Neural cell (in vitro differentiated cells): ENCODE measurements around the gene TM9SF2. TPM values are rescaled to one million over a fixed set of nuclear protein-coding genes. Genes with fewer than 3 reads are reported as not detected.

Experiments
- H2AFZ ChIP-seq: fragments of 200-600, 300-800 bp; sonication (generic), shearing (Covaris generic); 2 replicates; pipeline ENCODE4 v1.6.0; 2014; ENCODE audit warnings: low read depth, mild to moderate bottlenecking, antibody characterized with exemption, low read length, moderate library complexity
- H3F3A ChIP-seq: fragments of 200-600 bp; shearing (Covaris generic); 2 replicates; pipeline ENCODE4 v1.6.1; 2016; ENCODE audit warnings: mild to moderate bottlenecking, moderate library complexity, mixed read lengths, antibody characterized with exemption, low read length; ENCODE audit not compliant: insufficient read depth, poor library complexity, severe bottlenecking
- H3K27ac ChIP-seq: fragments of 200-600, 300-800 bp; sonication (generic), shearing (Covaris generic); 2 replicates; pipeline ENCODE4 v1.5.1; 2014; ENCODE audit warnings: mild to moderate bottlenecking, low read length, moderate library complexity
- H3K27me3 ChIP-seq: fragments of 300-800, 200-600 bp; sonication (generic), shearing (Covaris generic); 2 replicates; pipeline ENCODE4 v1.6.0; 2014; ENCODE audit warnings: mild to moderate bottlenecking, low read depth, low read length, moderate library complexity; ENCODE audit not compliant: insufficient read depth
- H3K36me3 ChIP-seq: fragments of 300-800, 200-600 bp; sonication (generic), shearing (Covaris generic); 2 replicates; pipeline ENCODE4 v1.5.1; 2014; ENCODE audit warnings: mild to moderate bottlenecking, antibody characterized with exemption, low read length, moderate library complexity; ENCODE audit not compliant: insufficient read depth
- H3K4me2 ChIP-seq: fragments of 300-800, 200-600 bp; sonication (generic), shearing (Covaris generic); 2 replicates; pipeline ENCODE4 v1.6.0; 2014; ENCODE audit warnings: mild to moderate bottlenecking, low read length
- H3K4me3 ChIP-seq: fragments of 300-800, 200-600 bp; sonication (generic), shearing (Covaris generic); 2 replicates; pipeline ENCODE4 v1.5.1; 2014; ENCODE audit warnings: mild to moderate bottlenecking, low read length, moderate library complexity
- H3K79me2 ChIP-seq: fragments of 200-600 bp; shearing (Covaris generic); replicated peaks from 2 replicates; pipeline ENCODE4 v1.6.0; 2014; ENCODE audit warnings: mild to moderate bottlenecking, low read length, moderate library complexity; ENCODE audit not compliant: insufficient read depth
- H3K9ac ChIP-seq: fragments of 300-800, 200-600 bp; sonication (generic), shearing (Covaris generic); 2 replicates; pipeline ENCODE4 v1.6.1; 2016; ENCODE audit warnings: mild to moderate bottlenecking, low read length, mixed read lengths
- H3K9me2 ChIP-seq: fragments of 200-600 bp; shearing (Covaris generic); 2 replicates; pipeline ENCODE4 v1.6.1; 2016; ENCODE audit warnings: mild to moderate bottlenecking, low read length, mixed read lengths; ENCODE audit not compliant: insufficient read depth
- H3K9me3 ChIP-seq: fragments of 200-600, 300-800 bp; sonication (generic), shearing (Covaris generic); 2 replicates; pipeline ENCODE4 v1.6.1; 2016; ENCODE audit warnings: mild to moderate bottlenecking, mixed run types, low read length, moderate library complexity, mixed read lengths
- H4K20me1 ChIP-seq: fragments of 200-600 bp; shearing (Covaris generic); 2 replicates; pipeline ENCODE4 v1.6.1; 2016; ENCODE audit warnings: mild to moderate bottlenecking, mixed run types; ENCODE audit not compliant: insufficient read depth
- EP300 ChIP-seq: fragments of 450-650 bp; conservative IDR thresholded peaks from 2 replicates; pipeline ENCODE4 v1.6.1; 2014; ENCODE audit warnings: antibody characterized with exemption, mild to moderate bottlenecking, moderate library complexity; ENCODE audit not compliant: poor library complexity, severe bottlenecking
- EZH2 ChIP-seq: fragments of 200-600, 300-800 bp; shearing (Covaris generic), sonication (generic); IDR thresholded peaks from 2 replicates; pipeline ENCODE4 v1.6.1; 2014; ENCODE audit warnings: antibody characterized with exemption, low read length, borderline replicate concordance, mild to moderate bottlenecking; ENCODE audit not compliant: insufficient read depth, poor library complexity, severe bottlenecking
- MXI1 ChIP-seq: fragments of 450-650 bp; conservative IDR thresholded peaks from 2 replicates; pipeline ENCODE4 v1.6.1; 2014; ENCODE audit warnings: antibody characterized with exemption, mild to moderate bottlenecking; ENCODE audit not compliant: poor library complexity, severe bottlenecking
- POLR2AphosphoS5 ChIP-seq: IDR thresholded peaks from 2 replicates; pipeline ENCODE4 v1.6.1; 2012
- RAD21 ChIP-seq: fragments of 450-650 bp; conservative IDR thresholded peaks from 2 replicates; pipeline ENCODE4 v1.6.1; 2014; ENCODE audit warnings: antibody characterized with exemption, mild to moderate bottlenecking, moderate library complexity
- REST ChIP-seq: IDR thresholded peaks from 2 replicates; pipeline ENCODE4 v1.6.1; 2012; ENCODE audit warnings: borderline replicate concordance
- SMC3 ChIP-seq: fragments of 450-650 bp; conservative IDR thresholded peaks from 2 replicates; pipeline ENCODE4 v1.6.1; 2014; ENCODE audit warnings: antibody characterized with exemption, mild to moderate bottlenecking, moderate library complexity; ENCODE audit not compliant: poor library complexity
- TAF1 ChIP-seq: IDR thresholded peaks from 2 replicates; pipeline ENCODE4 v1.6.1; 2012; ENCODE audit warnings: low read depth
- polyA plus RNA-seq: library from polyadenylated mRNA; depleted of rRNA; stranded (reverse); fragments of >200 nt; gene quantifications from 2 replicates; pipeline ENCODE4 v1.2.3, GENCODE V29; 2014
- TF ChIP-seq, protein P1 (sequence below): fragments of 450-650 bp; IDR thresholded peaks from 2 replicates; pipeline ENCODE4 v1.5.1; 2014; ENCODE audit warnings: antibody characterized with exemption, mild to moderate bottlenecking, moderate library complexity; ENCODE audit not compliant: poor library complexity, severe bottlenecking

The TM9SF2 gene
- polyA plus RNA-seq, 1 donor from 2014 or later: 128 TPM

DNA sequence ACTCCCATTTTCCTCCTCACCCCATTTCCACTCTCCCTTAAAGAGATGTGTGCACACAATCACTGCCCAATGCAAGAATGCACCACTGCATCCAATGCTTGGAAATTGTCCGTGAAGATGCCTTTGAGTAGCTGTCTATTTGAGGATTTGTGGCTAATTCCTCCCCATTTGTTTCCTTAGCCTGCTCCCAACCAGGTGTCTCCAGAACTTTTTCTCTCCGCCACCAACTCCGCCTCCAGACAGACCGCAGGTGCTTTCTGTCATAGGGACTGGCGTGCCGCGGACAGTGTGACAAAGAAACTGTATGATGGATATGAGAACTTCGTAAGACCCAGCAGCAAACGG lies 461 bp upstream of the TM9SF2 start:
- Histone ChIP-seq H3K27me3 (no peaks in the 10 kb centered on the region), H3K36me3 (no peaks in the 10 kb centered on the region), H3F3A (no peaks in the 10 kb centered on the region), H3K27ac (peak overlapping the region; percentile 36), H4K20me1 (no peaks in the 10 kb centered on the region), H3K4me3 (peak overlapping the region; percentile 87), H3K79me2 (peaks cover 42% of the 10 kb centered on the region), H3K4me2 (peak overlapping the region; percentile 81), H3K9me3 (no peaks in the 10 kb centered on the region), H3K9ac (peak overlapping the region; percentile 90), H2AFZ (peak overlapping the region; percentile 73), H3K9me2 (no peaks in the 10 kb centered on the region)
- TF ChIP-seq REST (no peak), RAD21 (no peak), EP300 (no peak), EZH2 (no peak), SMC3 (no peak), POLR2AphosphoS5 (no peak), MXI1 (no peak), TAF1 (no peak)
- TF ChIP-seq, protein P1, sequence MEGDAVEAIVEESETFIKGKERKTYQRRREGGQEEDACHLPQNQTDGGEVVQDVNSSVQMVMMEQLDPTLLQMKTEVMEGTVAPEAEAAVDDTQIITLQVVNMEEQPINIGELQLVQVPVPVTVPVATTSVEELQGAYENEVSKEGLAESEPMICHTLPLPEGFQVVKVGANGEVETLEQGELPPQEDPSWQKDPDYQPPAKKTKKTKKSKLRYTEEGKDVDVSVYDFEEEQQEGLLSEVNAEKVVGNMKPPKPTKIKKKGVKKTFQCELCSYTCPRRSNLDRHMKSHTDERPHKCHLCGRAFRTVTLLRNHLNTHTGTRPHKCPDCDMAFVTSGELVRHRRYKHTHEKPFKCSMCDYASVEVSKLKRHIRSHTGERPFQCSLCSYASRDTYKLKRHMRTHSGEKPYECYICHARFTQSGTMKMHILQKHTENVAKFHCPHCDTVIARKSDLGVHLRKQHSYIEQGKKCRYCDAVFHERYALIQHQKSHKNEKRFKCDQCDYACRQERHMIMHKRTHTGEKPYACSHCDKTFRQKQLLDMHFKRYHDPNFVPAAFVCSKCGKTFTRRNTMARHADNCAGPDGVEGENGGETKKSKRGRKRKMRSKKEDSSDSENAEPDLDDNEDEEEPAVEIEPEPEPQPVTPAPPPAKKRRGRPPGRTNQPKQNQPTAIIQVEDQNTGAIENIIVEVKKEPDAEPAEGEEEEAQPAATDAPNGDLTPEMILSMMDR: no peak

DNA sequence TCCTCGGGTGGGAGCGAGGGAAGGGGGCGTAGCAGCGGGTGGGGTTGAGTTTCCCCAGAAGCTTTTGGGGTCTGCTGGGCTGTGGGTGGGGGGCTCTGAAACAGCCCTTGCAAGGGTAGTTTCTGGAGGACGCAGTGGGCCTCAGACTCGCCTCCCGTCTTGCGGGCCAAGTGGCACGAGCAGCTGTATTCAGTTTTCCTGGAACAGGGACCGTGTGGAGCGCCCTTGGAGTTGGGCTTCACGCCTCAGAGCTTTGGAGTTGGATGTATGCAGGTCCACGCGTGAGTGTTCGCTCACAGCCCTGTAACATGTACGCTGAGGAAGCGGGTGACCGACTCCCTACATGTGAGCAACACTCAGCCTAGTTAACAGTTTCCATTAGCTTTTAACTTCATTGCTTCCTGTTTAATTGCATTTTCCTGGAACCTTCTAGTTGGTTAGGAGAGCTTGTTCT lies 603 bp downstream of the TM9SF2 start:
- Histone ChIP-seq H3K4me2 (peak overlapping the region; percentile 98), H3F3A (no peaks in the 10 kb centered on the region), H3K36me3 (no peaks in the 10 kb centered on the region), H3K9me2 (no peaks in the 10 kb centered on the region), H3K4me3 (peak overlapping the region; percentile 87), H3K27me3 (no peaks in the 10 kb centered on the region), H3K27ac (peak overlapping the region; percentile 88), H2AFZ (peak overlapping the region; percentile 73), H4K20me1 (no peaks in the 10 kb centered on the region), H3K9me3 (no peaks in the 10 kb centered on the region), H3K79me2 (peaks cover 52% of the 10 kb centered on the region), H3K9ac (peak overlapping the region; percentile 90)
- TF ChIP-seq SMC3 (no peak), TAF1 (no peak), POLR2AphosphoS5 (no peak), REST (no peak)
- TF ChIP-seq, protein P1: no peak
